ENCODE measurements around the gene RABL2A.
"Not testable (repeated sequence)": the region's sequence is repeated elsewhere in the genome, so short reads cannot be mapped to it uniquely, and the experiment has no call there.

The RABL2A gene

GRCh38 chr2:113626616-113627330 is at the start of gene RABL2A:
TSS of gene RABL2A (plus strand) at chr2:113627266. CDS start at chr2:113628607, 1,341 bp downstream.
- DNase-seq (ENCODE audit: low read depth in 1 of 2, low spot score in 1 of 2), result peak; percentile 74 to 77

GRCh38 chr2:113578508-113578907 is 48.6 kb upstream of the RABL2A start:
- not testable (repeated sequence) for DNase-seq (ENCODE audit: low read depth in 1 of 2, low spot score in 1 of 2)

GRCh38 chr2:113582473-113582872 is 44.6 kb upstream of the RABL2A start:
- DNase-seq (ENCODE audit: low read depth in 1 of 2, low spot score in 1 of 2), result not testable (repeated sequence)

- peak; percentile 71 for DNase-seq (ENCODE audit: low read depth in 1 of 2, low spot score in 1 of 2)
These were observed 43.4 kb upstream of the RABL2A start for GRCh38 chr2:113583521-113584225.

GRCh38 chr2:113584311-113585092 is 42.6 kb upstream of the RABL2A start:
- DNase-seq (ENCODE audit: low read depth in 1 of 2, low spot score in 1 of 2), result not testable (repeated sequence)

GRCh38 chr2:113587201-113587600 is 39.9 kb upstream of the RABL2A start:
- peak in 1 of 2 donors; percentile 41 for DNase-seq (ENCODE audit: low read depth in 1 of 2, low spot score in 1 of 2)

GRCh38 chr2:113589591-113589990 is 37.5 kb upstream of the RABL2A start:
- not testable (repeated sequence) for DNase-seq (ENCODE audit: low read depth in 1 of 2, low spot score in 1 of 2)

- DNase-seq (ENCODE audit: low read depth in 1 of 2, low spot score in 1 of 2), result not testable (repeated sequence)
These were observed 35.1 kb upstream of the RABL2A start for GRCh38 chr2:113591926-113592325.

GRCh38 chr2:113593280-113593679 is 33.8 kb upstream of the RABL2A start:
- DNase-seq (ENCODE audit: low read depth in 1 of 2, low spot score in 1 of 2), result not testable (repeated sequence)

GRCh38 chr2:113595725-113596124 is 31.3 kb upstream of the RABL2A start:
- DNase-seq (ENCODE audit: low read depth in 1 of 2, low spot score in 1 of 2), result not testable (repeated sequence)

GRCh38 chr2:113597164-113597563 is 29.9 kb upstream of the RABL2A start:
- not testable (repeated sequence) for DNase-seq (ENCODE audit: low read depth in 1 of 2, low spot score in 1 of 2)

GRCh38 chr2:113597572-113597971 is 29.5 kb upstream of the RABL2A start:
- DNase-seq (ENCODE audit: low read depth in 1 of 2, low spot score in 1 of 2), result not testable (repeated sequence)

- not testable (repeated sequence) for DNase-seq (ENCODE audit: low read depth in 1 of 2, low spot score in 1 of 2)
These were observed 28.9 kb upstream of the RABL2A start for GRCh38 chr2:113598180-113598579.

- not testable (repeated sequence) for DNase-seq (ENCODE audit: low read depth in 1 of 2, low spot score in 1 of 2)
These were observed 28.3 kb upstream of the RABL2A start for GRCh38 chr2:113598738-113599137.

- not testable (repeated sequence) for DNase-seq (ENCODE audit: low read depth in 1 of 2, low spot score in 1 of 2)
These were observed 27.9 kb upstream of the RABL2A start for GRCh38 chr2:113599208-113599607.

- peak in 1 of 2 donors; percentile 26 for DNase-seq (ENCODE audit: low read depth in 1 of 2, low spot score in 1 of 2)
These were observed 24.9 kb upstream of the RABL2A start for GRCh38 chr2:113602040-113602769.

GRCh38 chr2:113602869-113603466 is 24.1 kb upstream of the RABL2A start:
- DNase-seq (ENCODE audit: low read depth in 1 of 2, low spot score in 1 of 2), result no peak

- DNase-seq (ENCODE audit: low read depth in 1 of 2, low spot score in 1 of 2), result peak in 1 of 2 donors; percentile 78
These were observed 23.5 kb upstream of the RABL2A start for GRCh38 chr2:113603467-113604084.

GRCh38 chr2:113604085-113604477 is 23.0 kb upstream of the RABL2A start:
- DNase-seq (ENCODE audit: low read depth in 1 of 2, low spot score in 1 of 2), result peak; percentile 89 to 90

GRCh38 chr2:113604661-113605060 is 22.4 kb upstream of the RABL2A start:
- DNase-seq (ENCODE audit: low read depth in 1 of 2, low spot score in 1 of 2), result not testable (repeated sequence)

All from activated CD4-positive, alpha-beta T cell treated with anti-CD3 and anti-CD28 coated beads, Interleukin-2, amount 50 U/mL, for 24 hours (primary cell).